NCI-H1436 treated with DMSO at 0.1 percent for 48 hours (cell line): Measurements from ENCODE around the gene MITF.

Experiments
- DNase-seq: peaks from one replicate; lab custom pipeline; 2025; lab: John Stamatoyannopoulos, UW

The MITF gene

DNA sequence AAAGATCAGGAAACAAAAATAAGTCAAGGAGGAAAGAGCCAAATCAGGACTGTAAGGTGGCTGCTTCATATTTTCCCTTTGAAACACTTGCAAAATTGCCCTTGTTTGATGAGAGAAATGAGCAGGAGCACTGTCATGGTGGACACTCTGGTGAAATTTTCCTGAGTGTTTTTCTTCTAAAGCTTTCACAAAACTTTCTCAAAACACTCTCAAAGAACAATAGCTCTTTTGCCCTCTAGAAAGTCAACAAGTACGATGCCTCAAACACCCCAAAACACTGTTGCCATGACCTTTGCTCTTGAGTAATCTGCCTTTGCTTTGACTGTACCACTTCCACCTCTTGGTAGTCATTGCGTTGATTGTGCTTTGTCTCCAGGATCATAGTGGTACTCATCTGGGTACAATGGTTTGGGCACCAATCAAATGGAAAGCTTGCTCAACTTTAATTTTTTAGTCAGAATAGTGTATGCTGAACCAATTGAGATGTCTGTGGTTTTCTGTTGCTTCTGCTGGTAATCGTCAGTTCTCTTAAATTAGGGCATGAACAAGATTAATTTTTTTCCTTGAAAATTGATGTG is 13.2 kb upstream of the MITF start:
- DNase-seq: no peak

DNA sequence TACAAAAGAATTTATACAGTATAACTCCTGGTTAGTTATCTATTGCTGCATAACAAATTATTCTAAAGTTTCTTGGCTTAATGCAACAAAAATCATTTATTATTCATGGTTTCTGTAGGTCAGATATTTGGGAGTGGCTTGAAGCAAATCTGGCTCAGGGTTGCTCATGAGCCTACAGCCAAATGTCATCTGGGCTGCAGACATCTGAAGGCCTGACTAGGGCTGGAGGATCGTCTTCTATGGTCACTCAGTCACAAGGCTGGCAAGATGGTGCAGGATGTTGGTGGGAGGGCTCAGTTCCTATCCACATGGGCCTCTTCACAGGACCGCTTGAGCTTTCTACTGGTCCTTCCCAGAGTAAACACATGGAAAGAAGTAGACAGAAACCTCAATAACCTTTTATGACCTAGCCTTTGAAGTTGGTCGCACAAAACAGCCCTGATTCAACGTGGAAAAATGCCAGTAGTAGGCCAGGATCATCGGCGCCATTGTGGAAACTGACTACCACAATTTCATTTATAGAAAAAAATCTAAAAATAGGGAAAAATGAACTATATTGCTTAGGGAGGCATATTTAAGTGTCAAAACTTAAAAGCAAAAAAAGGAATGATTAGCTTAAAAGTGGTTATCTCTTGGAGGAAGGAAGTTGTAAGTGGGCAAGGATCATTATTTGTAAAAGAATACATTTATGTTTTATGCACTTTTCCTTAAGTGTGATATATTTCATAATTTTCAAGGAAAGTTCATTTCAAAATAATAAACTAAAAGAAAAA is 9.9 kb upstream of the MITF start:
- no peak for DNase-seq

GRCh38 chr3:69731080-69731479 is 8.2 kb upstream of the MITF start:
- no peak for DNase-seq

GRCh38 chr3:69735893-69736292 is 3.4 kb upstream of the MITF start:
- no peak for DNase-seq

GRCh38 chr3:69737392-69737791 is 1.9 kb upstream of the MITF start:
- DNase-seq: no peak

DNA sequence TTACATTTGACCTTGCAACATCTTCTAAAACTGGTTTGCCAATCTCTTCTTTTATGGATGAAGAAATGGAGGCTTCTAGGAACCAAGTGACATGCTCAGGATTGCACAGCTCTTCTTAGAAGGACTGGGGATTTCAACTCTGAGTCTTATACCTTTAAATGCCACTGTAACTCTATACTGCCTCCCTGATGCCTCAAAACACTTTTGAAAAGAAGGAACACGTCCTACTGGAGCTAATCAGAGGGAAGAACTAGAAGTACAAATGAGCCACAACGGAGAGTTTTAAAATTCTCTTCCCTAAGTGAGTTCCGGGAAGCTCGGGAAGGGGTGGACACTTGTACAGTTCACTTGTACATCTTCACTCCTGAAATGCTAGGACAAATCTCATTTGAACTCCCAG is 949 bp upstream of the MITF start:
- no peak for DNase-seq

DNA sequence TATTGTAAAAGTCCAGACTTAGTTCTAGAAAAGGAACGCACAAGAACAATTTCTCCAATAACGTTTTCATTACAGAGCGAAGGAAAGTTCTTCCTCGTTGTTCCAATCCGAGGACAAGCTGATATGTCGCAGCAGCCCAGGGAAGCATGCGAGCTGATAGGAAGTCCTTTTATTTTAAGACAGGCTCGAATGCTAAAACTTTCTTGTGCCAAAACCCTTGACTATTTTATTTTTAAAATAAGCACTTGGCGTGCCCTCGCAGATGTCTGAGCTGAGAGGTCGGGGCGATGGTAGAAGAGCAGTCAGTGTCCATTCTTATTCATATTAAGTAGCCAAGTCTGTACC is 433 bp upstream of the MITF start:
- no peak for DNase-seq

- DNase-seq: no peak
These were observed 1.1 kb downstream of the MITF start for GRCh38 chr3:69740103-69741021.

DNA sequence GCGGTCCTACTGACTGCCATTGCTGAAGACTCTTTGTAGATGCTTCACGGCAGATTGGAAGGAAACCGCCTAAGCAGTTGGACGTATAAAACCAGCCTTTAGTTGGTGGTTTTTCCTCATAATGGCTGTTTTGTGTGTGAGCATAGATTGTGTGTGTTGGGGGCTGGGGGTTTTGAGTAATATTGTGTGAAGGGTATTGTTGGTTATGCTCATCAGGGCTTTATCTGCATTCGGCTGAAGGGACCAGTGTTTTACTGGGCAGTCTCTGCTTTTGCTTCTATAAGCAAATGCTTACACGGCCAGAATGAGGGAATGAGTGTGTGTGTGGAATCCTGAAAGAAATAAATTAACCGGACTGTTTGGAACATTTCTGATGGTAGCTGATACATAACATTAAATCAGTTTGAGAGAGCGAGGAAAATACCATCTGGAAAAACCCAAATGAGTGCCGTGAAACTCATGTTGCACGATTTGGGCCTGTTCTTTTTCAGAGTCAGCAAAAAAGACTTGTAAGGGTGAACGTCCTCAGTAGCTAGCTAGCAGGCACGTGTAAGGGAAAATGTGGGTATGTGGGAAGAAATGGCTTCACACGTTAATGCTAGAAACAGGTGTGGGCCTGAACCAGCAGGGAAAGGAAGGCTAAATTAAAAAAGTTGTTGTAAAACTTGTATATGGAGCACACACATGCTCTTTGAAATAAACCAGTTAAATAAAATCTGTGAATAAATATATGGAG is 1.9 kb downstream of the MITF start:
- no peak for DNase-seq

- no peak for DNase-seq
These were observed 3.1 kb downstream of the MITF start for GRCh38 chr3:69742391-69742790.

DNA sequence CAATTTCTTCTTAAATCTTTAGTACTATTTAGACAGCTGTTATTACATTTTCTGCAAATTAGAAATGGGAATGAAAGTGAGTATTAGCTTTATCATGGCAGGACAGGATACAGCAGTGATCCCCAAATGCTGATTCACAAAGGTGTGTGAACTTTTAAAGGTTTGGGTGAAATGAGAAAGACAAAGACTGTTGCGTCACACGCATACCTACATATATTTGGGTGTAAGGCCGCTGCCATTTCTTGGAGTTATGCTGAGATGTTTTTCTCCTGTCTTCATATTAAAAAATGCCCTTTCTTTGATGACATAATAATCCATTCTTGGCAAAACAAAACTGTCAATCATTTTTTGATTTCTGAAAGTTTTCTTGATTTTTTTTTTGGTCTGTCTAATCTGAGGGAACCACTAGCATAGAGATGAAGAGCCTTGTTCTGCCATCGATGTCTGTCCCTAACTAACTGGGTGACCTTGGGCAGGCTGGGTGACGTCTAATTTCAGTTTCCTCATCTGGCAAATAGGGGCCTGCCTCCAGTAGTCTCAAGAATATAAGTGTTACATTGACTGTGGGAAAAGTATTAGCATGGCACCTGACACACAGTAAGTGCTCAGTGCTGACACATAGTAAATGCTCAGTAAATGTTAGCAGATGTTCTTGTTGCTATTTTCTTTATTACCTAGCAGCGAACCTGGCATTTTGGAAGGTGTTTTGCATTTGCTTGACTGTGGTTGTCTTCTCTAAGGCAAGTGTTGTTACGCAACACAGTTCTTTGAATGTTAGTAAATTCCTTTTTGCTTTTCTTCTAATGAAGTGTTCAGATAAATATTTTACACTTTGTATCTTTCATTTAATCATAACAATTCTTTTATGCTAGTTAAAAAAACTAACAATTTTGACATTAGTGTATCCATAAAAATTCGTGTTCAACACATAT is 5.0 kb downstream of the MITF start:
- no peak for DNase-seq

GRCh38 chr3:69745505-69745904 is 6.2 kb downstream of the MITF start:
- DNase-seq: no peak

- no peak for DNase-seq
These were observed 6.9 kb downstream of the MITF start for GRCh38 chr3:69746119-69746518.

DNA sequence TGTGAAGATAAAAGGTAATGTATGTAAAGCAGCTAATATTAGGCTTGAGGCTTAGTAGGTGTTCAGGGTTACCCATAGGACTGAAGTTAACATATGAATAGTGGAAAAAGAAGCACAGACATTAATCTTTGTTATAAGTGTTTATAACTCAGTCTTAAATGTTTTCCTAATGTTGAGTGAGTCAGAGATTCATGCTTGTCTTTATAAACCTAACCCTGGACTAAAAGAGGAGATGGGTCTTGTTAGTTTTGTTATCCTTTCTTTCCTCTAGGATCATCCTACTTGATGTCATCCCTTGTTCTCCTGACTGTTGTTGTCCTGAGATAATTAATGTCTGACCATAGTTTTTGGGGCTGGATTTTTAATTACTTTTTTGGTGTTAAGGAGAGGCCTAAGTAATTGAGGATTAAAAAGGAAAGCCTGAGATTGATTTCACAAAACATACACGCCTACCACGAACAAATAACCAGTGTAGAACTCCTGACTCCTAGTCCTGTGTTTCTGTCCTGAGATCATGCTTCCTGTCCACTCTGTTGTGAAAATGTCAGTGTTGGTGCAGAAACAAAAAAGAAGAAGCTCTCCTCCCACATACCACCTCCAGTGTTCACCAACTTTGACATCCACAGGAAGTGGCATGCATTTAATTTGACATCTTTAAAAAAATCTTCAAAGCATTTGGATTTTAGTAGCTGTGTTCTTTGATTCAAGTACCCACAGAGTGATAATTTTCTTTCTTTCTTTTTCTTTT is 8.4 kb downstream of the MITF start:
- DNase-seq: no peak

GRCh38 chr3:69748503-69748902 is 9.2 kb downstream of the MITF start:
- no peak for DNase-seq

DNA sequence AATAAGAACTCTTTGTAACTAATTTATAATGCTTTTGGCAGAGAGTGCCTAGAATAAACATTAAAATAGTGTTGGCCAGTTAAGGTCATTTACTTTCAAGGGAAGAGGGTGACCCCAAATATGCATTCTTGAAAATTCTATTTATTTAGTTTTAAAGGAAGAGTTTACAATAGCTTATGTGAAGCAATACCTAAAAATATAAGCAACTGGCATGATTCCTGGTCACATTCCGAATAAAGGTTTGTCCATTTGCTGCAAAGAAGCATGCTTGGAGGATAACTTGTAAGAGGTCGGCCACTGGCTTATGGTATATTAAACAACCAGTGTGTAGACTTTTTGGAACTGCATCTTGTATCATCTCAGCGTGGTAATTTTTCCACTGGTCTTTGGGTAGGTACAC is 10.2 kb downstream of the MITF start:
- no peak for DNase-seq

- DNase-seq: no peak
These were observed 11.3 kb downstream of the MITF start for GRCh38 chr3:69750549-69750948.

DNA sequence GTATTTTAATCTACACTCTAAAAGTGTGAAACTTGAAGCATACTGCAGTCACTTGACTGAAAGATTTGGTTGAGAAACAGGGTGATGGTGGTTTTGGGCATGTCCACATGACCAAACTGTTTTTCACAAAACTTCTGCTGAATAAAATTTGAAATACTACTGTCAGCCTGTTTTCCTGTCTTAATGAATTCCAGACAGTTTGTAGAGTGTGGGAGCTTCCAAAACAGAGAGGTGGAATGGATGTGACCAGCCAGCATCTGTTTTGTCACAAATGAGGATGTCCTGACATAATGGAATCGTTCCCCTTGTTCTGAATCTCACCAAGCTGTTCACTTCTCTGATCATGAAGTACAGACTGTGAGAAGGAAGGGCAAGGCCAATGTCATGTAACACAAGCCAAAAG is 11.8 kb downstream of the MITF start:
- no peak for DNase-seq

DNA sequence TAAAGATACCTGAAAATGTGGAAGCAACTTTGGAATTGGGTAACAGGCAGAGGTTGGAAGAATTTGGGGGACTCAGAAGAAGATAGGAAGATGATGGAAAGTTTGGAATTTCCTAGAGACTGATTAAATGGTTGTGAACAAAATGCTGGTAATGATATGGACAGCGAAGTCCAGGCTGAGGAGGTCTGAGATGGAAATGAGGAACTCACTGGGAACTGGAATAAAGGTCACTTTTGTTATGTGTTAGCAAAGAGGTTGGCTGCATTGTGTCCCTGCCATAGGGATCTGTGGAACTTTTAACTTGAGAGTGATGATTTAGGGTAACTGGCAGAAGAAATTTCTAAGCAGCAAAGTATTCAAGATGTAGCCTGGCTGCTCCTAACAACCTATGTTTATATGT is 13.0 kb downstream of the MITF start:
- no peak for DNase-seq

GRCh38 chr3:69753179-69753775 is 14.0 kb downstream of the MITF start:
- DNase-seq: no peak
